ENCODE data around the gene VAPB.

Gene VAPB

GRCh38 chr20:58466095-58466708 is 77.2 kb downstream of the VAPB start:
- peaks cover 2% of the 10 kb centered on the region; the same call in 1 of the 2 replicates for H3K9me3 ChIP-seq (ENCODE audit: insufficient read depth, low read depth, low read length)
- H3K36me3 ChIP-seq (ENCODE audit: insufficient read depth, low read length): no peaks in the 10 kb centered on the region
- no peaks in the 10 kb centered on the region for H3K27me3 ChIP-seq (ENCODE audit: insufficient read depth, low read length)
- no peak overlapping the region for H3K27ac ChIP-seq (ENCODE audit: low read depth, low read length)
- no peak overlapping the region for H3K4me3 ChIP-seq (ENCODE audit: low read length)
- H3K9ac ChIP-seq (ENCODE audit: low read depth, low read length): no peak overlapping the region
- no peaks in the 10 kb centered on the region for H3K4me1 ChIP-seq (ENCODE audit: insufficient read depth, low read length)
- 94% methylated on average over 27 of the region's 27 CpGs for WGBS

- Histone ChIP-seq H3K9ac (ENCODE audit: low read depth, low read length) (no peak overlapping the region), H3K27ac (ENCODE audit: low read depth, low read length) (no peak overlapping the region), H3K4me1 (ENCODE audit: insufficient read depth, low read length) (no peaks in the 10 kb centered on the region), H3K27me3 (ENCODE audit: insufficient read depth, low read length) (no peaks in the 10 kb centered on the region), H3K9me3 (ENCODE audit: insufficient read depth, low read depth, low read length) (peaks cover 2% of the 10 kb centered on the region; the same call in 1 of the 2 replicates), H3K36me3 (ENCODE audit: insufficient read depth, low read length) (no peaks in the 10 kb centered on the region), H3K4me3 (ENCODE audit: low read length) (no peak overlapping the region)
- WGBS: 96% methylated on average over 68 of the region's 68 CpGs
These were observed 77.9 kb downstream of the VAPB start for GRCh38 chr20:58466729-58467571.

GRCh38 chr20:58467572-58468527 is 78.8 kb downstream of the VAPB start:
- Histone ChIP-seq H3K36me3 (ENCODE audit: insufficient read depth, low read length) (no peaks in the 10 kb centered on the region), H3K9ac (ENCODE audit: low read depth, low read length) (no peak overlapping the region), H3K4me3 (ENCODE audit: low read length) (no peak overlapping the region), H3K27ac (ENCODE audit: low read depth, low read length) (no peak overlapping the region), H3K9me3 (ENCODE audit: insufficient read depth, low read depth, low read length) (peaks cover 2% of the 10 kb centered on the region; the same call in 1 of the 2 replicates), H3K4me1 (ENCODE audit: insufficient read depth, low read length) (no peaks in the 10 kb centered on the region), H3K27me3 (ENCODE audit: insufficient read depth, low read length) (no peaks in the 10 kb centered on the region)
- 91% methylated on average over 28 of the region's 28 CpGs for WGBS

- Histone ChIP-seq H3K36me3 (ENCODE audit: insufficient read depth, low read length) (no peaks in the 10 kb centered on the region), H3K27ac (ENCODE audit: low read depth, low read length) (no peak overlapping the region), H3K9ac (ENCODE audit: low read depth, low read length) (no peak overlapping the region), H3K4me3 (ENCODE audit: low read length) (no peak overlapping the region), H3K27me3 (ENCODE audit: insufficient read depth, low read length) (no peaks in the 10 kb centered on the region), H3K4me1 (ENCODE audit: insufficient read depth, low read length) (no peaks in the 10 kb centered on the region), H3K9me3 (ENCODE audit: insufficient read depth, low read depth, low read length) (no peaks in the 10 kb centered on the region)
- 93% methylated on average over 12 of the region's 12 CpGs for WGBS
These were observed 80.6 kb downstream of the VAPB start for GRCh38 chr20:58469616-58470015.

GRCh38 chr20:58470336-58471192 is 81.5 kb downstream of the VAPB start:
- no peaks in the 10 kb centered on the region for H3K27me3 ChIP-seq (ENCODE audit: insufficient read depth, low read length)
- no peaks in the 10 kb centered on the region for H3K9me3 ChIP-seq (ENCODE audit: insufficient read depth, low read depth, low read length)
- H3K9ac ChIP-seq (ENCODE audit: low read depth, low read length): no peak overlapping the region
- no peak overlapping the region for H3K4me3 ChIP-seq (ENCODE audit: low read length)
- no peak overlapping the region for H3K27ac ChIP-seq (ENCODE audit: low read depth, low read length)
- no peaks in the 10 kb centered on the region for H3K4me1 ChIP-seq (ENCODE audit: insufficient read depth, low read length)
- H3K36me3 ChIP-seq (ENCODE audit: insufficient read depth, low read length): no peaks in the 10 kb centered on the region
- 94% methylated on average over 19 of the region's 19 CpGs for WGBS

GRCh38 chr20:58471193-58472164 is 82.5 kb downstream of the VAPB start:
- WGBS: 92% methylated on average over 26 of the region's 26 CpGs
- Histone ChIP-seq H3K9ac (ENCODE audit: low read depth, low read length) (no peak overlapping the region), H3K27ac (ENCODE audit: low read depth, low read length) (no peak overlapping the region), H3K9me3 (ENCODE audit: insufficient read depth, low read depth, low read length) (no peaks in the 10 kb centered on the region), H3K27me3 (ENCODE audit: insufficient read depth, low read length) (no peaks in the 10 kb centered on the region), H3K4me1 (ENCODE audit: insufficient read depth, low read length) (no peaks in the 10 kb centered on the region), H3K36me3 (ENCODE audit: insufficient read depth, low read length) (no peaks in the 10 kb centered on the region), H3K4me3 (ENCODE audit: low read length) (no peak overlapping the region)

GRCh38 chr20:58472273-58473018 is 83.4 kb downstream of the VAPB start:
- no peaks in the 10 kb centered on the region for H3K27me3 ChIP-seq (ENCODE audit: insufficient read depth, low read length)

GRCh38 chr20:58473453-58474425 is 84.7 kb downstream of the VAPB start:
- WGBS: 95% methylated on average over 13 of the region's 13 CpGs
- no peak overlapping the region for H3K27ac ChIP-seq (ENCODE audit: low read depth, low read length)
- H3K4me1 ChIP-seq (ENCODE audit: insufficient read depth, low read length): no peaks in the 10 kb centered on the region
- peaks cover 10% of the 10 kb centered on the region for H3K9me3 ChIP-seq (ENCODE audit: insufficient read depth, low read depth, low read length)
- no peak overlapping the region for H3K9ac ChIP-seq (ENCODE audit: low read depth, low read length)
- H3K36me3 ChIP-seq (ENCODE audit: insufficient read depth, low read length): no peaks in the 10 kb centered on the region
- H3K27me3 ChIP-seq (ENCODE audit: insufficient read depth, low read length): no peaks in the 10 kb centered on the region
- H3K4me3 ChIP-seq (ENCODE audit: low read length): no peak overlapping the region

More at GRCh38 chr20:58472273-58473018, 83.4 kb downstream of the VAPB start:
- Histone ChIP-seq H3K4me3 (ENCODE audit: low read length) (no peak overlapping the region), H3K4me1 (ENCODE audit: insufficient read depth, low read length) (no peaks in the 10 kb centered on the region), H3K9ac (ENCODE audit: low read depth, low read length) (no peak overlapping the region), H3K9me3 (ENCODE audit: insufficient read depth, low read depth, low read length) (no peaks in the 10 kb centered on the region; the same call in 1 of the 2 replicates), H3K27ac (ENCODE audit: low read depth, low read length) (no peak overlapping the region), H3K36me3 (ENCODE audit: insufficient read depth, low read length) (no peaks in the 10 kb centered on the region)
- WGBS: 94% methylated on average over 20 of the region's 20 CpGs
